ENCODE results near the gene CACNA1B. TPM values are rescaled to one million over a fixed set of nuclear protein-coding genes. Genes with fewer than 3 reads are reported as not detected.

CACNA1B gene
- total and polyA plus RNA-seq, 9 of the 15 experiments (the other 6 are each of a cell fraction or from before 2014, with no cell fraction given): 0.01 to 0.04 TPM; not detected in 7

DNA sequence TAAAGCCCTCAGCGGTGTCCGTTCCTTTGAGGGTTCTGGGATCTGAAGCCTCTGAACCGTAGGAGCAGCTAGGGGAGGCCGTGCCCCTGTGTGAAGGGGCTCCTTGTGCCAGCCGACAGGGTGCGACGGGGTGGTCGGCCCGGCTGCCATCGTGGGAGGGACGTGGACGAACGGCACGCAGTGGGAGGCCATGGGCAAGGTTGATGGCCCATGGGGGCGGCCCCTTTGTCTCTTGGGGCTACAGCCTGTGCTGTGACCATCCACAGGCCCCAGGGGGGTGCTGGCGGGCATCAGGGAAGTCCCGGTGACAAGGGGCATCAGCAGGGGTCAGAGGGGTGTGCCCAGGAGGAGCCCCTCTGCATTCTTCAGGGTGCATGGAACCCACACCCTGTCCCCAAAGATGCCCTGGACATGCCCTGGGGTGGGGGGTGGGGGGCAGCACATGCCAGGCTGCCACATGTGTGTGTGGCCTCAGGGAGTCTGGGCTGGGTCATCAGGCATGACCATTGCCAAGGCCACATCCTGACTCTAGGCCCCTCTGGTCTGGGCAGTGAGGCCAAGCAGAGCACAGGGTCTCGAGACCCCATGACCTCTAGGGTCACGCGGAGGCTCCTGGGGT lies 49.6 kb upstream of the CACNA1B start:
- ChIA-PET CTCF (ENCODE audit: low intra/inter-chr PET ratio) (no interaction called here), POLR2A (interaction anchor here (0.5 kb wide), 1 partner anchor 52 kb away, joined by 3 read pairs; no protein-coding TSS in a partner anchor)
- Histone ChIP-seq H3K4me3 (no peak overlapping the region), H3K4me2 (ENCODE audit: insufficient read depth, low read length) (no peak overlapping the region), H3K36me3 (ENCODE audit: control insufficient read depth, insufficient read depth, low read length) (peaks cover 34% of the 10 kb centered on the region; the same call in 2 of the 3 replicates), H3K9me3 (replicated peaks; ENCODE audit: control insufficient read depth, insufficient read depth, low read depth, low read length) (no peaks in the 10 kb centered on the region), H3K79me2 (ENCODE audit: control insufficient read depth, insufficient read depth, low read length) (no peaks in the 10 kb centered on the region), H3K27me3 (ENCODE audit: control insufficient read depth in 2 of 2, insufficient read depth in 2 of 2, low read length in 2 of 2) (no peaks in the 10 kb centered on the region), H3K9ac (ENCODE audit: insufficient read depth in 1 of 2, low read depth in 2 of 2, low read length in 2 of 2) (no peak overlapping the region), H3K9me1 (ENCODE audit: control insufficient read depth, insufficient read depth, low read length) (no peaks in the 10 kb centered on the region), H3K4me1 (replicated peaks in 1 of 2; ENCODE audit: control insufficient read depth in 2 of 2, insufficient read depth in 2 of 2, low read length in 2 of 2) (peaks cover 0 to 6% of the 10 kb centered on the region in 2 experiments; a peak in 1 of 5 replicates), H3K27ac (ENCODE audit: extremely low read depth, low read depth, low read length) (no peak overlapping the region), H4K20me1 (replicated peaks; ENCODE audit: control insufficient read depth, insufficient read depth, low read length) (0 out of 2 replicates have a peak, but pooled peaks cover 3% of the 10 kb centered on the region), H2AFZ (ENCODE audit: low read depth, low read length) (no peak overlapping the region)
- in situ Hi-C loops (cut with MboI): no loop called here
- no TSS peak for BruUV-seq (replicated peaks)
- DNase-seq (ENCODE audit: extremely low read depth in 1 of 4, low spot score in 3 of 4): no peak
- no peak for ATAC-seq
- intact Hi-C loops (cut with micrococcal nuclease): no loop called here
- TF ChIP-seq RBM22 (IDR thresholded peaks at IDR 0.05; ENCODE audit: low read depth, low read length, poor library complexity, severe bottlenecking) (peak; percentile 17), ZNF512 (tag; IDR thresholded peaks at IDR 0.05) (no peak), POLR2G (IDR thresholded peaks at IDR 0.05; ENCODE audit: low read depth, low read length) (0 out of 2 replicates have a peak, but pooled peaks have one; percentile 10)
- no peak for FAIRE-seq
- WGBS (ENCODE audit: insufficient coverage, low coverage, missing lambda C conversion rate): 95% methylated on average over 19 of the region's 20 CpGs
